Stimulated activated CD8-positive, alpha-beta memory T cell treated with anti-CD3 and anti-CD28 coated beads, Interleukin-2, amount 100 ng/mL, for 1 hour (primary cell): Measurements from ENCODE around the gene CDH23.

ENCODE experiments used
- DNase-seq, 2 donors: peaks; one replicate each; pipeline ENCODE4 v3.0.0-alpha.2; 2020; ENCODE audit warnings: low read depth in 2 of 2

Gene CDH23

GRCh38 chr10:71757399-71757922 is 360.7 kb downstream of the CDH23 start:
- DNase-seq, result no peak

GRCh38 chr10:71761105-71761511 is 364.4 kb downstream of the CDH23 start:
- no peak for DNase-seq

GRCh38 chr10:71761541-71762113 is 364.9 kb downstream of the CDH23 start:
- DNase-seq, result no peak

- no peak for DNase-seq
Measured at GRCh38 chr10:71762324-71762723, 365.6 kb downstream of the CDH23 start.

GRCh38 chr10:71763352-71764127 is 366.8 kb downstream of the CDH23 start:
- no peak for DNase-seq

- no peak for DNase-seq
Measured at GRCh38 chr10:71765176-71765904, 368.6 kb downstream of the CDH23 start.

- DNase-seq, result no peak
Measured at GRCh38 chr10:71765906-71766716, 369.4 kb downstream of the CDH23 start.

- DNase-seq, result no peak
Measured at GRCh38 chr10:71766717-71767419, 370.1 kb downstream of the CDH23 start.

GRCh38 chr10:71767420-71768035 is 370.8 kb downstream of the CDH23 start:
- DNase-seq, result no peak

- no peak for DNase-seq
Measured at GRCh38 chr10:71769279-71769823, 372.6 kb downstream of the CDH23 start.

- DNase-seq, result no peak
Measured at GRCh38 chr10:71770255-71770654, 373.5 kb downstream of the CDH23 start.

- DNase-seq, result no peak
Measured at GRCh38 chr10:71770789-71771188, 374.1 kb downstream of the CDH23 start.

- no peak for DNase-seq
Measured at GRCh38 chr10:71771204-71771603, 374.5 kb downstream of the CDH23 start.

GRCh38 chr10:71771821-71772617 is 375.3 kb downstream of the CDH23 start:
- DNase-seq, result peak in 1 of 2 donors; percentile 42

- DNase-seq, result no peak
Measured at GRCh38 chr10:71772832-71773220, 376.1 kb downstream of the CDH23 start.

GRCh38 chr10:71773221-71773971 is 376.7 kb downstream of the CDH23 start, which contains the start of gene VSIR:
Gene VSIR (minus strand): TSS chr10:71773520. CDS start chr10:71773439, 81 bp downstream.
- DNase-seq, result peak; percentile 89 to 90

- DNase-seq, result no peak
Measured at GRCh38 chr10:71774916-71775702, 378.4 kb downstream of the CDH23 start.

GRCh38 chr10:71776481-71776925 is 379.8 kb downstream of the CDH23 start:
- no peak for DNase-seq
